CD4-positive, CD25-positive, alpha-beta regulatory T cell (primary cell): ENCODE data around the gene LDLRAP1. TPM values are rescaled to one million over a fixed set of nuclear protein-coding genes. Genes with fewer than 3 reads are reported as not detected.

Experiments used
- ATAC-seq, 2 donors: fragments of 150-1000 bp; cut with Tn5 transposase; one replicate each; pipeline ENCODE4 v1.10.0; 2021; ENCODE audit warnings: low read depth in 2 of 2, moderate number of reproducible peaks in 2 of 2, moderate library complexity in 1 of 2
- DNase-seq, 3 donors: peaks; one replicate each; pipeline versions ENCODE4 v3.0.0 to v3.0.0-alpha.2; 2012 to 2022; ENCODE audit warnings: mixed read lengths in 1 of 3
- H3K27ac ChIP-seq: one replicate; pipeline ENCODE4 v1.7.0; 2013; ENCODE audit warnings: mild to moderate bottlenecking, low read length; ENCODE audit not compliant: insufficient read depth, poor library complexity, severe bottlenecking
- H3K27me3 ChIP-seq: one replicate; pipeline ENCODE4 v1.7.0; 2013; ENCODE audit warnings: low read length; ENCODE audit not compliant: control insufficient read depth, insufficient read depth
- H3K36me3 ChIP-seq: one replicate; pipeline ENCODE4 v1.7.0; 2013; ENCODE audit warnings: mild to moderate bottlenecking, low read length, moderate library complexity; ENCODE audit not compliant: control insufficient read depth, insufficient read depth
- H3K4me1 ChIP-seq: 2 replicates; pipeline ENCODE4 v1.7.0; 2013; ENCODE audit warnings: mild to moderate bottlenecking, low read length; ENCODE audit not compliant: insufficient read depth, control insufficient read depth, poor library complexity, severe bottlenecking
- H3K4me3 ChIP-seq: one replicate; pipeline ENCODE4 v1.7.0; 2013; ENCODE audit warnings: low read depth, mild to moderate bottlenecking, low read length, moderate library complexity
- H3K9me3 ChIP-seq, 2 experiments: 1 replicate in 1 of 2; 2 replicates in 1 of 2; pipeline ENCODE4 v1.7.0; 2013; ENCODE audit warnings: low read length in 2 of 2, mild to moderate bottlenecking in 1 of 2, moderate library complexity in 1 of 2; ENCODE audit not compliant: control insufficient read depth in 2 of 2
- H3K27ac Mint-ChIP-seq, 3 donors: one replicate each; pipeline ENCODE4 v1.8.0; 2020 to 2022; ENCODE audit warnings: mild to moderate bottlenecking in 3 of 3, mixed read lengths in 3 of 3, moderate library complexity in 2 of 3
- H3K27me3 Mint-ChIP-seq: one replicate; pipeline ENCODE4 v1.8.0; 2022; ENCODE audit warnings: mild to moderate bottlenecking, mixed read lengths
- H3K36me3 Mint-ChIP-seq: one replicate; pipeline ENCODE4 v1.8.0; 2020; ENCODE audit warnings: mixed read lengths
- H3K4me1 Mint-ChIP-seq, 4 donors: one replicate each; pipeline ENCODE4 v1.8.0; 2020 to 2022; ENCODE audit warnings: mixed read lengths in 4 of 4, mild to moderate bottlenecking in 1 of 4
- H3K4me3 Mint-ChIP-seq, 4 donors: one replicate each; pipeline ENCODE4 v1.8.0; 2020 to 2022; ENCODE audit warnings: mild to moderate bottlenecking in 4 of 4, mixed read lengths in 4 of 4, moderate library complexity in 3 of 4
- H3K9me3 Mint-ChIP-seq, 7 donors: one replicate each; pipeline ENCODE4 v1.8.0; 2020 to 2022; ENCODE audit warnings: mixed read lengths in 7 of 7, mild to moderate bottlenecking in 3 of 7, moderate library complexity in 2 of 7
- polyA plus RNA-seq, 4 donors: library from polyadenylated mRNA; unstranded; fragments of 300-500 nt; fragmentation: Illumina TruSeq; gene quantifications; one replicate each; pipeline ENCODE4 v1.2.3, GENCODE V29; 2021
- total RNA-seq: library from RNA; stranded (reverse); gene quantifications from one replicate; pipeline ENCODE4 v1.2.3, GENCODE V29; 2022

The LDLRAP1 gene
- total and polyA plus RNA-seq, 5 donors from 2014 or later, result 98.7 to 326 (median 236) TPM

GRCh38 chr1:25555753-25556092, 12.3 kb downstream of the LDLRAP1 start:
- H3K4me1 ChIP-seq, result peaks cover 95% of the 10 kb centered on the region
- H3K36me3 ChIP-seq, result peaks cover 51% of the 10 kb centered on the region
- no peaks in the 10 kb centered on the region for H3K9me3 ChIP-seq
- peak overlapping the region; percentile 71 for H3K27ac ChIP-seq
- Mint-ChIP-seq H3K9me3 (peaks cover 0 to 2% (median 0%) of the 10 kb centered on the region in 7 donors), H3K4me1 (peaks cover 10 to 100% (median 58%) of the 10 kb centered on the region in 4 donors), H3K27me3 (no peaks in the 10 kb centered on the region), H3K4me3 (peak overlapping the region; percentile 31 to 80 (median 57)), H3K27ac (peak overlapping the region; percentile 92 to 94 (median 93)), H3K36me3 (peaks cover 30% of the 10 kb centered on the region)
- no peak overlapping the region for H3K4me3 ChIP-seq
- no peak for ATAC-seq
- no peak for DNase-seq
- no peaks in the 10 kb centered on the region for H3K27me3 ChIP-seq

- Mint-ChIP-seq H3K27ac (peak overlapping the region; percentile 92 to 94 (median 93)), H3K27me3 (no peaks in the 10 kb centered on the region), H3K36me3 (peaks cover 30% of the 10 kb centered on the region), H3K4me3 (peak overlapping the region in 3 of 4 donors; percentile 53 to 80 (median 70)), H3K4me1 (peaks cover 9 to 100% (median 55%) of the 10 kb centered on the region in 4 donors), H3K9me3 (peaks cover 0 to 2% (median 0%) of the 10 kb centered on the region in 7 donors)
- no peak for DNase-seq
- H3K27me3 ChIP-seq, result no peaks in the 10 kb centered on the region
- no peak for ATAC-seq
- H3K9me3 ChIP-seq, result no peaks in the 10 kb centered on the region
- peak overlapping the region; percentile 71 for H3K27ac ChIP-seq
- peaks cover 51% of the 10 kb centered on the region for H3K36me3 ChIP-seq
- H3K4me3 ChIP-seq, result peak overlapping the region; percentile 12
- H3K4me1 ChIP-seq, result peaks cover 95% of the 10 kb centered on the region
Observed at GRCh38 chr1:25556132-25556670, 12.8 kb downstream of the LDLRAP1 start.

GRCh38 chr1:25556791-25557476, 13.5 kb downstream of the LDLRAP1 start:
- Histone ChIP-seq H3K9me3 (no peaks in the 10 kb centered on the region), H3K27me3 (no peaks in the 10 kb centered on the region), H3K36me3 (peaks cover 48% of the 10 kb centered on the region), H3K4me1 (peaks cover 95% of the 10 kb centered on the region), H3K27ac (peak overlapping the region; percentile 79), H3K4me3 (peak overlapping the region; percentile 12)
- H3K27ac Mint-ChIP-seq, result peak overlapping the region; percentile 92 to 94 (median 93)
- H3K9me3 Mint-ChIP-seq, result peaks cover 0 to 2% (median 0%) of the 10 kb centered on the region in 7 donors
- no peaks in the 10 kb centered on the region for H3K27me3 Mint-ChIP-seq
- DNase-seq (peak in 2 of 3 donors; percentile 48 to 62), ATAC-seq (peak; percentile 41 to 43)
- peaks cover 26% of the 10 kb centered on the region for H3K36me3 Mint-ChIP-seq
- H3K4me3 Mint-ChIP-seq, result peak overlapping the region in 3 of 4 donors; percentile 53 to 66 (median 56)
- peaks cover 12 to 100% (median 56%) of the 10 kb centered on the region in 4 donors for H3K4me1 Mint-ChIP-seq

GRCh38 chr1:25557543-25557942, 14.1 kb downstream of the LDLRAP1 start:
- Mint-ChIP-seq H3K27me3 (no peaks in the 10 kb centered on the region), H3K27ac (peak overlapping the region; percentile 92 to 94 (median 93)), H3K4me3 (peak overlapping the region; percentile 41 to 66 (median 49)), H3K9me3 (peaks cover 0 to 2% (median 0%) of the 10 kb centered on the region in 7 donors), H3K4me1 (peaks cover 14 to 100% (median 55%) of the 10 kb centered on the region in 4 donors), H3K36me3 (peaks cover 26% of the 10 kb centered on the region)
- H3K36me3 ChIP-seq, result peaks cover 48% of the 10 kb centered on the region
- DNase-seq (no peak), ATAC-seq (no peak)
- no peaks in the 10 kb centered on the region for H3K9me3 ChIP-seq
- peaks cover 95% of the 10 kb centered on the region for H3K4me1 ChIP-seq
- no peak overlapping the region for H3K4me3 ChIP-seq
- H3K27ac ChIP-seq, result peak overlapping the region; percentile 79
- H3K27me3 ChIP-seq, result no peaks in the 10 kb centered on the region

- H3K9me3 ChIP-seq, result no peaks in the 10 kb centered on the region
- ATAC-seq (no peak), DNase-seq (no peak)
- peak overlapping the region; percentile 79 for H3K27ac ChIP-seq
- peaks cover 22 to 94% (median 52%) of the 10 kb centered on the region in 4 donors for H3K4me1 Mint-ChIP-seq
- peaks cover 48% of the 10 kb centered on the region for H3K36me3 ChIP-seq
- no peaks in the 10 kb centered on the region for H3K27me3 ChIP-seq
- peaks cover 0 to 2% (median 0%) of the 10 kb centered on the region in 7 donors for H3K9me3 Mint-ChIP-seq
- no peak overlapping the region for H3K4me3 ChIP-seq
- peak overlapping the region in 3 of 4 donors; percentile 39 to 66 (median 63) for H3K4me3 Mint-ChIP-seq
- H3K4me1 ChIP-seq, result peaks cover 100% of the 10 kb centered on the region
- H3K36me3 Mint-ChIP-seq, result peaks cover 31% of the 10 kb centered on the region
- peak overlapping the region; percentile 92 to 100 (median 93) for H3K27ac Mint-ChIP-seq
- H3K27me3 Mint-ChIP-seq, result no peaks in the 10 kb centered on the region
Observed at GRCh38 chr1:25559031-25559430, 15.6 kb downstream of the LDLRAP1 start.

GRCh38 chr1:25560001-25560400, 16.6 kb downstream of the LDLRAP1 start:
- Histone ChIP-seq H3K36me3 (peaks cover 44% of the 10 kb centered on the region), H3K4me3 (no peak overlapping the region), H3K27me3 (no peaks in the 10 kb centered on the region), H3K4me1 (peaks cover 100% of the 10 kb centered on the region), H3K9me3 (no peaks in the 10 kb centered on the region), H3K27ac (peak overlapping the region; percentile 79)
- peak overlapping the region; percentile 92 to 100 (median 93) for H3K27ac Mint-ChIP-seq
- no peaks in the 10 kb centered on the region for H3K27me3 Mint-ChIP-seq
- peaks cover 0 to 2% (median 0%) of the 10 kb centered on the region in 7 donors for H3K9me3 Mint-ChIP-seq
- ATAC-seq, result no peak
- peak overlapping the region in 3 of 4 donors; percentile 39 to 66 (median 65) for H3K4me3 Mint-ChIP-seq
- DNase-seq, result peak in 1 of 3 donors; percentile 45
- H3K36me3 Mint-ChIP-seq, result peaks cover 39% of the 10 kb centered on the region
- H3K4me1 Mint-ChIP-seq, result peaks cover 27 to 94% (median 58%) of the 10 kb centered on the region in 4 donors

GRCh38 chr1:25560788-25561187, 17.4 kb downstream of the LDLRAP1 start:
- H3K27me3 Mint-ChIP-seq, result no peaks in the 10 kb centered on the region
- H3K36me3 ChIP-seq, result peaks cover 38% of the 10 kb centered on the region
- no peak overlapping the region for H3K4me3 ChIP-seq
- H3K27ac ChIP-seq, result peak overlapping the region; percentile 79
- peaks cover 28 to 94% (median 58%) of the 10 kb centered on the region in 4 donors for H3K4me1 Mint-ChIP-seq
- DNase-seq (no peak), ATAC-seq (no peak)
- peaks cover 0 to 2% (median 0%) of the 10 kb centered on the region in 7 donors for H3K9me3 Mint-ChIP-seq
- peak overlapping the region; percentile 51 to 99 (median 96) for H3K4me3 Mint-ChIP-seq
- no peaks in the 10 kb centered on the region for H3K27me3 ChIP-seq
- H3K4me1 ChIP-seq, result peaks cover 100% of the 10 kb centered on the region
- peaks cover 40% of the 10 kb centered on the region for H3K36me3 Mint-ChIP-seq
- H3K9me3 ChIP-seq, result no peaks in the 10 kb centered on the region
- H3K27ac Mint-ChIP-seq, result peak overlapping the region; percentile 93 to 100 (median 99)
